Measurements from ENCODE around the gene GTPBP4.

DNA sequence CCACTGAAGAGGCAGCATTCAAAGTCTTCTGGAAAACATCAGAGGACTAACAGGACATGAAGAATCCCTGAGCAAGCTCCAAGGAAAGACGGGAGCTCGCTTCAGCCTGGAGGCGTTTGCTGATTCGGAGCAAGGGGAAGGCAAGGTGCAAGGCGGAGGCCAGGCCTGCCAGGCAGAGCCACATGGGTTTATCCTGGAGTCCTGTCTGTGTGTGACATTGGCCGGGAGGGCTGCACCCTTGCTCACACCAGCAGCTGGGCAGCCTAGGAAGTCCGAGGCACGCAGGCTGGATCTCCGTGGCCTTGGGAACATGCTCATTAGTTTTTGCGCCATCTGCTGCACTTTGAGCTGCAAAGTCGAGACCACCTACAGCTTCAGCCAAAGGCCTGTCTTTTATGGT is 34.4 kb upstream of the GTPBP4 start:
- TF ChIP-seq POLR2A (IDR thresholded peaks at IDR 0.05) = no peak
- TF ChIP-seq, protein P1, sequence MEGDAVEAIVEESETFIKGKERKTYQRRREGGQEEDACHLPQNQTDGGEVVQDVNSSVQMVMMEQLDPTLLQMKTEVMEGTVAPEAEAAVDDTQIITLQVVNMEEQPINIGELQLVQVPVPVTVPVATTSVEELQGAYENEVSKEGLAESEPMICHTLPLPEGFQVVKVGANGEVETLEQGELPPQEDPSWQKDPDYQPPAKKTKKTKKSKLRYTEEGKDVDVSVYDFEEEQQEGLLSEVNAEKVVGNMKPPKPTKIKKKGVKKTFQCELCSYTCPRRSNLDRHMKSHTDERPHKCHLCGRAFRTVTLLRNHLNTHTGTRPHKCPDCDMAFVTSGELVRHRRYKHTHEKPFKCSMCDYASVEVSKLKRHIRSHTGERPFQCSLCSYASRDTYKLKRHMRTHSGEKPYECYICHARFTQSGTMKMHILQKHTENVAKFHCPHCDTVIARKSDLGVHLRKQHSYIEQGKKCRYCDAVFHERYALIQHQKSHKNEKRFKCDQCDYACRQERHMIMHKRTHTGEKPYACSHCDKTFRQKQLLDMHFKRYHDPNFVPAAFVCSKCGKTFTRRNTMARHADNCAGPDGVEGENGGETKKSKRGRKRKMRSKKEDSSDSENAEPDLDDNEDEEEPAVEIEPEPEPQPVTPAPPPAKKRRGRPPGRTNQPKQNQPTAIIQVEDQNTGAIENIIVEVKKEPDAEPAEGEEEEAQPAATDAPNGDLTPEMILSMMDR (IDR thresholded peaks at IDR 0.05) = no peak
